Body of pancreas (tissue), 4 donors: Measurements from ENCODE around the gene LSAMP. TPM values are rescaled to one million over a fixed set of nuclear protein-coding genes. Genes with fewer than 3 reads are reported as not detected.

Source experiments
- ATAC-seq: fragments of 150-250 bp; one replicate; pipeline ENCODE4 v1.9.1; 2016
- DNase-seq, 4 donors: peaks; one replicate each; pipeline ENCODE4 v3.0.0-alpha.2; 2019
- H3K27ac ChIP-seq, 4 donors: fragments of 200-600 bp; sonication (generic); 1 replicate in 3 of 4; 2 replicates in 1 of 4; pipeline versions ENCODE4 v1.5.1 to v1.6.1; 2016 to 2019; ENCODE audit warnings: mild to moderate bottlenecking in 1 of 4, mixed read lengths in 1 of 4, moderate library complexity in 1 of 4
- H3K27me3 ChIP-seq, 2 donors: fragments of 200-600 bp; sonication (generic); one replicate each; pipeline ENCODE4 v1.6.0; 2016; ENCODE audit warnings: mild to moderate bottlenecking in 1 of 2
- H3K36me3 ChIP-seq, 2 donors: fragments of 200-600 bp; sonication (generic); replicated peaks in 1 of 2; 2 replicates each; pipeline ENCODE4 v1.5.1; 2016; ENCODE audit warnings: low read depth in 2 of 2; ENCODE audit not compliant: insufficient read depth in 1 of 2
- H3K4me1 ChIP-seq: fragments of 200-600 bp; sonication (generic); one replicate; pipeline ENCODE4 v1.6.0; 2016
- H3K4me3 ChIP-seq, 2 donors: fragments of 200-600 bp; sonication (generic); 1 replicate in 1 of 2; 2 replicates in 1 of 2; pipeline ENCODE4 v1.5.1; 2016 to 2019
- H3K9me3 ChIP-seq, 3 donors: fragments of 200-600 bp; sonication (generic); 1 replicate in 2 of 3; 2 replicates in 1 of 3; pipeline ENCODE4 v1.5.1; 2016
- CTCF ChIP-seq, 7 experiments: fragments of 450-650 bp in 4 of 7; fragments of 200-600 bp in 3 of 7; sonication (generic) in 3 of 7; IDR thresholded peaks; one replicate each; pipeline ENCODE4 v1.5.1; 2016 to 2019; ENCODE audit warnings: antibody characterized with exemption in 7 of 7
- POLR2A ChIP-seq, 3 donors: fragments of 450-650 bp; IDR thresholded peaks; one replicate each; pipeline ENCODE4 v1.6.1; 2016; ENCODE audit warnings: antibody characterized with exemption in 3 of 3, mild to moderate bottlenecking in 2 of 3
- WGBS, 2 donors: methylation state at CpG; one replicate each; pipeline ENCODE4 v1.1.5; 2017; 5-methylcytosine and 5-hydroxymethylcytosine counted together
- intact Hi-C: fragments of 100-400 bp; cut with DNase I; formaldehyde crosslinking; loops from one replicate; pipeline ENCODE4 v1.15.1; 2023
- total RNA-seq, 2 donors: library from RNA; depleted of rRNA; stranded (reverse); fragments of >200 nt; gene quantifications; one replicate each; pipeline ENCODE4 v1.1.0, GENCODE V29; 2016

LSAMP gene
- total RNA-seq, 2 donors from 2014 or later, result 1.6 to 2.1 TPM

- Histone ChIP-seq H3K36me3 (no peaks in the 10 kb centered on the region), H3K9me3 (no peaks in the 10 kb centered on the region), H3K27ac (no peak overlapping the region), H3K27me3 (no peaks in the 10 kb centered on the region), H3K4me3 (no peak overlapping the region), H3K4me1 (no peaks in the 10 kb centered on the region)
- DNase-seq (no peak), ATAC-seq (no peak)
- 87% methylated on average over 2 of the region's 3 CpGs; no CpG with 5 or more reads in 1 of the 2 donors for WGBS, 2 donors
- intact Hi-C loops, result no loop called here
- TF ChIP-seq CTCF (IDR thresholded peaks at IDR 0.05) (no peak), POLR2A (IDR thresholded peaks at IDR 0.05) (no peak)
Measured at GRCh38 chr3:116392291-116392690, 53.0 kb downstream of the LSAMP start.

GRCh38 chr3:116391296-116392201 is 53.7 kb downstream of the LSAMP start:
- DNase-seq, result no peak
- Histone ChIP-seq H3K27ac (no peak overlapping the region), H3K36me3 (no peaks in the 10 kb centered on the region), H3K9me3 (no peaks in the 10 kb centered on the region), H3K27me3 (no peaks in the 10 kb centered on the region), H3K4me1 (no peaks in the 10 kb centered on the region), H3K4me3 (no peak overlapping the region)
- ATAC-seq, result no peak
- intact Hi-C loops, result no loop called here
- WGBS, 2 donors, result 77 to 86% methylated on average over 14 to 20 of the region's 23 CpGs
- no peak for TF ChIP-seq CTCF (IDR thresholded peaks at IDR 0.05)
- TF ChIP-seq POLR2A (IDR thresholded peaks at IDR 0.05), result no peak

- no peak for TF ChIP-seq CTCF (IDR thresholded peaks at IDR 0.05)
- TF ChIP-seq POLR2A (IDR thresholded peaks at IDR 0.05), result no peak
- H3K36me3 ChIP-seq, result no peaks in the 10 kb centered on the region
- no peak overlapping the region for H3K27ac ChIP-seq
- DNase-seq (no peak), ATAC-seq (no peak)
- 84 to 89% methylated on average over 1 of the region's 1 CpG for WGBS, 2 donors
- intact Hi-C loops, result no loop called here
- H3K9me3 ChIP-seq, result no peaks in the 10 kb centered on the region
- no peaks in the 10 kb centered on the region for H3K27me3 ChIP-seq
- no peaks in the 10 kb centered on the region for H3K4me1 ChIP-seq
- no peak overlapping the region for H3K4me3 ChIP-seq
Measured at GRCh38 chr3:116390318-116390717, 55.0 kb downstream of the LSAMP start.

GRCh38 chr3:116388867-116389385 is 56.4 kb downstream of the LSAMP start:
- Histone ChIP-seq H3K4me3 (no peak overlapping the region), H3K36me3 (no peaks in the 10 kb centered on the region), H3K4me1 (no peaks in the 10 kb centered on the region), H3K9me3 (no peaks in the 10 kb centered on the region), H3K27me3 (no peaks in the 10 kb centered on the region), H3K27ac (no peak overlapping the region)
- 18 to 31% methylated on average over 2 of the region's 2 CpGs for WGBS, 2 donors
- intact Hi-C loops, result no loop called here
- ATAC-seq, result no peak
- TF ChIP-seq CTCF (IDR thresholded peaks at IDR 0.05) (no peak), POLR2A (IDR thresholded peaks at IDR 0.05) (no peak)
- DNase-seq, result no peak
